HepG2 (cell line): ENCODE data around the gene UBR1. TPM values are rescaled to one million over a fixed set of nuclear protein-coding genes. Genes with fewer than 3 reads are reported as not detected.
"Not testable (repeated sequence)": the region's sequence is repeated elsewhere in the genome, so short reads cannot be mapped to it uniquely, and the experiment has no call there.

Experiments
- ATAC-seq: fragments of 200-7000 bp; cut with Tn5 transposase; 3 replicates; pipeline ENCODE4 v1.9.1; 2020; ENCODE audit warnings: mild to moderate bottlenecking, moderate library complexity
- BruUV-seq: library from RNA; stranded (reverse); fragments of 400-500 nt; replicated peaks from 2 replicates; lab custom pipeline; 2021; lab: Mats Ljungman, UMichigan
- CTCF ChIA-PET: fragments of 300-600 bp; formaldehyde crosslinking; extraction: SDS; loops from one replicate; lab custom pipeline; 2021; ENCODE audit warnings: low total read pairs, inconsistent platforms, low intra/inter-chr PET ratio; lab: Yijun Ruan, JAX
- POLR2A ChIA-PET: fragments of 350-600 bp; sonication (Branson Sonifier 250); formaldehyde crosslinking; loops from one replicate; lab custom pipeline; 2020; ENCODE audit warnings: antibody characterized with exemption, inconsistent platforms; lab: Yijun Ruan, JAX
- DNase-seq: peaks from one replicate; pipeline ENCODE4 v3.0.0-alpha.2; 2015; ENCODE audit warnings: low spot score
- FAIRE-seq: peaks from 3 replicates; lab custom pipeline; 2011; peaks lifted over from hg19 to GRCh38; lab: Jason Lieb, UNC
- H2AFZ ChIP-seq: one replicate; pipeline ENCODE4 v1.6.1; 2011; ENCODE audit warnings: low read length, inconsistent platforms
- H3K27ac ChIP-seq: fragments of 300-600 bp; 3 replicates; pipeline ENCODE4 v1.8.0; 2011; ENCODE audit warnings: mixed run types, mild to moderate bottlenecking, mixed read lengths, low read length, inconsistent platforms; ENCODE audit not compliant: insufficient read depth; ENCODE audit errors: extremely low read length
- H3K27me3 ChIP-seq, 2 experiments: fragments of 200-600 bp in 1 of 2; 2 replicates in 1 of 2; 3 replicates in 1 of 2; pipeline versions ENCODE4 v1.6.0 to v1.8.0; 2011; ENCODE audit warnings: low read length in 2 of 2, mild to moderate bottlenecking in 2 of 2, moderate library complexity in 2 of 2, inconsistent platforms in 1 of 2; ENCODE audit not compliant: insufficient read depth in 2 of 2, control insufficient read depth in 1 of 2
- H3K36me3 ChIP-seq, 2 experiments: fragments of 200-600 bp in 1 of 2; replicated peaks in 1 of 2; 2 replicates in 1 of 2; 3 replicates in 1 of 2; pipeline versions ENCODE4 v1.5.1 to v1.8.0; 2011; ENCODE audit warnings: low read length in 2 of 2, inconsistent platforms in 1 of 2; ENCODE audit not compliant: insufficient read depth in 2 of 2, control insufficient read depth in 1 of 2
- H3K4me1 ChIP-seq: 2 replicates; pipeline ENCODE4 v1.5.1; 2012; ENCODE audit warnings: low read length, inconsistent platforms; ENCODE audit not compliant: insufficient read depth
- H3K4me2 ChIP-seq: 2 replicates; pipeline ENCODE4 v1.6.0; 2011; ENCODE audit warnings: low read depth, low read length, inconsistent platforms
- H3K4me3 ChIP-seq, 3 experiments: fragments of 200-600 bp in 1 of 3; sonication (generic), shearing (Covaris generic) in 1 of 3; replicated peaks in 1 of 3; 2 replicates each; pipeline ENCODE4 v1.5.1; 2011 to 2016; ENCODE audit warnings: low read length in 3 of 3, inconsistent platforms in 2 of 3, low read depth in 2 of 3, mild to moderate bottlenecking in 2 of 3, control low read depth in 1 of 3, mixed read lengths in 1 of 3; ENCODE audit not compliant: insufficient read depth in 1 of 3
- H3K79me2 ChIP-seq: one replicate; pipeline ENCODE4 v1.6.1; 2011; ENCODE audit warnings: low read length, inconsistent platforms; ENCODE audit not compliant: insufficient read depth
- H3K9ac ChIP-seq: 2 replicates; pipeline ENCODE4 v1.6.0; 2011; ENCODE audit warnings: mild to moderate bottlenecking, low read depth, low read length, inconsistent platforms; ENCODE audit not compliant: insufficient read depth
- H3K9me3 ChIP-seq: 2 replicates; pipeline ENCODE4 v1.5.1; 2012; ENCODE audit warnings: mild to moderate bottlenecking, low read length
- H4K20me1 ChIP-seq: 2 replicates; pipeline ENCODE4 v1.6.0; 2011; ENCODE audit warnings: inconsistent platforms, mild to moderate bottlenecking, low read length, moderate library complexity; ENCODE audit not compliant: insufficient read depth
- AHR ChIP-seq: IDR thresholded peaks from 2 replicates; pipeline ENCODE4 v1.6.1; 2018; ENCODE audit warnings: missing genetic modification reagents, missing compliant biosample characterization
- KDM4B ChIP-seq: sonication (generic); formaldehyde crosslinking; IDR thresholded peaks from 2 replicates; pipeline ENCODE4 v1.4.0; 2020; ENCODE audit warnings: missing genetic modification reagents
- MEIS1 ChIP-seq: sonication (generic); formaldehyde crosslinking; IDR thresholded peaks from 2 replicates; pipeline ENCODE4 v1.9.0; 2021; ENCODE audit warnings: mild to moderate bottlenecking, missing genetic modification reagents, moderate library complexity, borderline replicate concordance
- PCBP1 ChIP-seq: fragments of 200-400 bp; formaldehyde crosslinking; IDR thresholded peaks from 2 replicates; pipeline ENCODE4 v1.6.1; 2017; ENCODE audit warnings: mild to moderate bottlenecking, low read depth, low read length, borderline replicate concordance
- SIX4 ChIP-seq: sonication (generic); formaldehyde crosslinking; IDR thresholded peaks from 2 replicates; pipeline ENCODE4 v1.4.0; 2020; ENCODE audit warnings: missing genetic modification reagents
- TRIM22 ChIP-seq: fragments of 450-650 bp; IDR thresholded peaks from 2 replicates; pipeline ENCODE4 v1.6.1; 2017
- ZNF280D ChIP-seq: sonication (generic); formaldehyde crosslinking; IDR thresholded peaks from 2 replicates; pipeline ENCODE4 v1.5.1; 2020; ENCODE audit warnings: mild to moderate bottlenecking, missing genetic modification reagents
- ZNF678 ChIP-seq: sonication (generic); formaldehyde crosslinking; IDR thresholded peaks from 2 replicates; pipeline ENCODE4 v1.4.0; 2020; ENCODE audit warnings: mild to moderate bottlenecking, missing genetic modification reagents
- WGBS: methylation state at CpG from one replicate; pipeline ENCODE4 v1.1.6; 2017; ENCODE audit warnings: low lambda C conversion rate; 5-methylcytosine and 5-hydroxymethylcytosine counted together
- in situ Hi-C: cut with HindIII; loops from 2 replicates; pipeline ENCODE4 v1.10.0; 2017; ENCODE audit warnings: low pct_unique_long_range_greater_than_20kb; ENCODE audit not compliant: extremely low pct_ligation_motif_present
- intact Hi-C: fragments of 100-400 bp; cut with micrococcal nuclease; formaldehyde crosslinking; loops from one replicate; pipeline ENCODE4 v1.10.0; 2022; ENCODE audit not compliant: unreplicated experiment
- polyA plus RNA-seq, 8 experiments: library from polyadenylated mRNA; depleted of rRNA in 3 of 8; stranded (reverse) in 7 of 8; unstranded in 1 of 8; fragments of >200 nt; fragmentation: Illumina TruSeq in 4 of 8; extraction: Trizol in 4 of 8; gene quantifications; 2 replicates each; pipeline versions ENCODE4 v1.2.1 to v1.2.3, GENCODE V29; 2011 to 2016; ENCODE audit warnings: low read depth in 4 of 8, missing spikeins in 1 of 8, mixed read lengths in 1 of 8; ENCODE audit not compliant: insufficient read depth in 1 of 8
- total RNA-seq, 5 experiments: library from RNA; depleted of rRNA; stranded (reverse); fragments of >200 nt; fragmentation: Illumina TruSeq; extraction: Trizol; gene quantifications; 2 replicates each; pipeline ENCODE4 v1.2.3, GENCODE V29; 2016; ENCODE audit warnings: low read depth in 1 of 5

Gene UBR1
- total and polyA plus RNA-seq, 2 of the 13 experiments (the other 11 are each of a cell fraction or from before 2014, with no cell fraction given) = 6.4 to 18.0 TPM

DNA sequence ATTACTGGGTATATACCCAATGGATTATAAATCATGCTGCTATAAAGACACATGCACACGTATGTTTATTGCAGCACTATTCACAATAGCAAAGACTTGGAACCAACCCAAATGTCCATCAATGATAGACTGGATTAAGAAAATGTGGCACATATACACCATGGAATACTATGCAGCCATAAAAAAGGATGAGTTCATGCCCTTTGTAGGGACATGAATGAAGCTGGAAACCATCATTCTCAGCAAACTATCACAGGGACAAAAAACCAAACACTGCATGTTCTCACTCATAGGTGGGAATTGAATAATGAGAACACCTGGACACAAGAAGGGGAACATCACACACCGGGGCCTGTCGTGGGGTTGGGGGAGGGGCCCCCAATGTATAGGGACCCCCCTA is 64.8 kb downstream of the UBR1 start:
- H3K9me3 ChIP-seq, intact Hi-C loops, POLR2A ChIA-PET, H2AFZ ChIP-seq, H3K27ac ChIP-seq, H3K79me2 ChIP-seq, H4K20me1 ChIP-seq, CTCF ChIA-PET, H3K4me2 ChIP-seq, H3K9ac ChIP-seq, BruUV-seq, FAIRE-seq, H3K27me3 ChIP-seq, DNase-seq, ATAC-seq, H3K4me1 ChIP-seq, in situ Hi-C loops, H3K4me3 ChIP-seq: not testable (repeated sequence)
- WGBS = 98% methylated on average over 3 of the region's 3 CpGs
- peaks cover 9 to 36% of the 10 kb centered on the region in 2 experiments for H3K36me3 ChIP-seq

GRCh38 chr15:43035240-43035639 is 70.6 kb downstream of the UBR1 start:
- H3K9ac ChIP-seq, BruUV-seq, intact Hi-C loops, CTCF ChIA-PET, H3K4me2 ChIP-seq, H4K20me1 ChIP-seq, H3K27ac ChIP-seq, FAIRE-seq, H3K4me1 ChIP-seq, H3K79me2 ChIP-seq, in situ Hi-C loops, ATAC-seq, H3K4me3 ChIP-seq, H3K9me3 ChIP-seq, H3K27me3 ChIP-seq, DNase-seq, H2AFZ ChIP-seq, POLR2A ChIA-PET: not testable (repeated sequence)
- no CpG with 5 or more reads among the region's 1 CpG for WGBS
- H3K36me3 ChIP-seq = peaks cover 2 to 20% of the 10 kb centered on the region in 2 experiments; a peak in 3 of 5 replicates

GRCh38 chr15:43029476-43029875 is 76.4 kb downstream of the UBR1 start:
- in situ Hi-C loops = no loop called here
- DNase-seq = no peak
- Histone ChIP-seq H3K4me1 (no peaks in the 10 kb centered on the region), H2AFZ (no peak overlapping the region), H3K36me3 (peaks cover 2 to 27% of the 10 kb centered on the region in 2 experiments), H3K79me2 (no peaks in the 10 kb centered on the region), H3K9ac (no peak overlapping the region), H4K20me1 (no peaks in the 10 kb centered on the region), H3K9me3 (no peaks in the 10 kb centered on the region), H3K4me2 (no peak overlapping the region), H3K27ac (no peak overlapping the region), H3K4me3 (no peak overlapping the region), H3K27me3 (no peaks in the 10 kb centered on the region; a peak in 1 of 5 replicates)
- ATAC-seq = no peak
- POLR2A ChIA-PET = interaction anchor here (0.5 kb wide), 1 partner anchor 510 kb away, joined by 3 read pairs; no protein-coding TSS in a partner anchor
- CTCF ChIA-PET = no interaction called here
- no peak for FAIRE-seq
- intact Hi-C loops = no loop called here
- BruUV-seq = no TSS peak
- no peak for TF ChIP-seq KDM4B (CRISPR knock-in tag)
- TF ChIP-seq ZNF678 = no peak
- no peak for TF ChIP-seq MEIS1 (CRISPR knock-in tag)
- TF ChIP-seq TRIM22 = no peak
- no peak for TF ChIP-seq SIX4 (CRISPR knock-in tag)
- TF ChIP-seq PCBP1 = no peak
- no peak for TF ChIP-seq ZNF280D
- TF ChIP-seq AHR (CRISPR knock-in tag) = no peak
